ENCODE measurements around the gene RPL38. TPM values are rescaled to one million over a fixed set of nuclear protein-coding genes. Genes with fewer than 3 reads are reported as not detected.
"Not testable (repeated sequence)": the region's sequence is repeated elsewhere in the genome, so short reads cannot be mapped to it uniquely, and the experiment has no call there.

RPL38 gene
- total RNA-seq, 1 donor from 2014 or later, result 243 TPM

DNA sequence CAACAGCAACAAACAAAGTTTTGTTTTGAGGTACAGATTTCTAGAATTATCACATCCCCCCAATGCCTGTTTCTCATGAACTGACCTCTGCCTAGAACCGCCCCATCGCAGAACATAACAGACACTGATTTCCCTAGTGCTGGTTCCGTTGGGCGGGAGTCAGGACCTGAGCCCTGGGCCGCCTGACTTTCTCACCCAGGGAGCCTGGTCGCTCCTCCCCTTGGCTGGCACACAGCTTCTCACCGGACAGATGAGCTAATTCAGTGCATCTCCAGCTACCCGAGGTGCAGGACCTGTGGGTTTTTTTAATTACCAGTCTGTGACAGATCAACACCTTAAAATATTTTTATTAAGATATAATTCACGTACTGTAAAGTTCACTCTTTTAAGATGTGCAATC lies 20.1 kb upstream of the RPL38 start:
- Histone ChIP-seq H3K27ac (no peak overlapping the region), H3K36me3 (no peaks in the 10 kb centered on the region), H3K4me3 (no peak overlapping the region), H3K4me1 (no peaks in the 10 kb centered on the region), H3K27me3 (no peaks in the 10 kb centered on the region), H3K9me3 (no peaks in the 10 kb centered on the region)
- intact Hi-C loops (cut with DNase I), result no loop called here
- DNase-seq (ENCODE audit: low spot score in 2 of 2), result no peak
- TF ChIP-seq, protein P1, sequence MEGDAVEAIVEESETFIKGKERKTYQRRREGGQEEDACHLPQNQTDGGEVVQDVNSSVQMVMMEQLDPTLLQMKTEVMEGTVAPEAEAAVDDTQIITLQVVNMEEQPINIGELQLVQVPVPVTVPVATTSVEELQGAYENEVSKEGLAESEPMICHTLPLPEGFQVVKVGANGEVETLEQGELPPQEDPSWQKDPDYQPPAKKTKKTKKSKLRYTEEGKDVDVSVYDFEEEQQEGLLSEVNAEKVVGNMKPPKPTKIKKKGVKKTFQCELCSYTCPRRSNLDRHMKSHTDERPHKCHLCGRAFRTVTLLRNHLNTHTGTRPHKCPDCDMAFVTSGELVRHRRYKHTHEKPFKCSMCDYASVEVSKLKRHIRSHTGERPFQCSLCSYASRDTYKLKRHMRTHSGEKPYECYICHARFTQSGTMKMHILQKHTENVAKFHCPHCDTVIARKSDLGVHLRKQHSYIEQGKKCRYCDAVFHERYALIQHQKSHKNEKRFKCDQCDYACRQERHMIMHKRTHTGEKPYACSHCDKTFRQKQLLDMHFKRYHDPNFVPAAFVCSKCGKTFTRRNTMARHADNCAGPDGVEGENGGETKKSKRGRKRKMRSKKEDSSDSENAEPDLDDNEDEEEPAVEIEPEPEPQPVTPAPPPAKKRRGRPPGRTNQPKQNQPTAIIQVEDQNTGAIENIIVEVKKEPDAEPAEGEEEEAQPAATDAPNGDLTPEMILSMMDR (IDR thresholded peaks at IDR 0.05), result no peak

DNA sequence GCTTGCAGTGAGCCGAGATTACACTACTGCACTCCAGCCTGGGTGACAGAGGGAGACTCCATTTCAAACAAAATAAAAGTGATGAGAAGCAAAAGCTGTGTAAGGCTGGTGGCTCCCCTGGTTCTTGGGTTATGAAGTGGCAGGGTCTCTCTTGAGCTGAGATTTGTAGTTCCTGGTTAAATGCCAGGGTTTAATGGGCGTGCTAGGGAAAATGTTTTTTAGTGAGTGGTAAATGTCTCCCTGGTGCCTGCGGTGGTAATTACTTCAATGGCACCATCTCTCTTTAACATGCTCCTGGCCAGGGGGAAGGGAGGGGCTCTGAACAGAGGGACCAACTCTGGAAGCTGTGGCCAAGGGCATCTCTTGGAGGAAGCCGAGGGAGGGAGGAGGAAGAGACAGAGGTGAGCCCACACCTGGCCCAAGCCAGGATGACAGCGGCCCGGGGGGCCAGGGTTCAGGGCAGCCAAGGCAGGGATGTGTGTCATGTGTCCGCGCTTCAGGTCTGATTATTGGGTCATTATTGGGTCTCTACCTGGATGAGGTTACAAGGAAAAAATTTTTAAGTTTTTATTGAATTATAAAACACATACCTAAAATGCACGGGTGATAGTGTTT lies 17.8 kb upstream of the RPL38 start:
- no peaks in the 10 kb centered on the region for H3K36me3 ChIP-seq
- H3K27ac ChIP-seq, result no peak overlapping the region
- H3K27me3 ChIP-seq, result no peaks in the 10 kb centered on the region
- intact Hi-C loops (cut with DNase I), result no loop called here
- TF ChIP-seq, protein P1 (IDR thresholded peaks at IDR 0.05), result no peak
- H3K4me1 ChIP-seq, result no peaks in the 10 kb centered on the region
- no peaks in the 10 kb centered on the region for H3K9me3 ChIP-seq
- DNase-seq (ENCODE audit: low spot score in 2 of 2), result no peak
- no peak overlapping the region for H3K4me3 ChIP-seq

DNA sequence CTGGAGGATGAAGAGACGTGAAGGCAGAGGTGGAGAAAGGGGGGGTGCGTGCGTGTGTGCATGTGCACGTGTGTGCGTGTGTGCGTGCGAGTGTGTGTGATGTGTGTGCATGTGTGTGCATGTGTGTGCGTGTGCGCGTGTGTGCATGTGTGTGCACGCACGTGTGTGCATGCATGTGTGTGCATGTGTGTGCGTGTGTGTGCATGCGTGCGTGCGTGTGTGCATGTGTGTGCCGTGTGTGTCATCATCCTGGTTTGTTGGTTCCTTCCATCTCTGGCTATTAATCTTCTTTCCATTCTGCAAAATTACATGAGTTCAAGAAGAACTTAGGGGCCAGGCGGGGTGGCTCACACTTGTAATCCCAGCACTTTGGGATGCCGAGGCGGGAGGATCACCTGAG lies 17.0 kb upstream of the RPL38 start:
- H3K27me3 ChIP-seq, result no peaks in the 10 kb centered on the region
- no peaks in the 10 kb centered on the region for H3K36me3 ChIP-seq
- TF ChIP-seq, protein P1 (IDR thresholded peaks at IDR 0.05), result no peak
- intact Hi-C loops (cut with DNase I), result no loop called here
- no peaks in the 10 kb centered on the region for H3K4me1 ChIP-seq
- H3K27ac ChIP-seq, result no peak overlapping the region
- DNase-seq (ENCODE audit: low spot score in 2 of 2), result no peak
- H3K9me3 ChIP-seq, result no peaks in the 10 kb centered on the region
- no peak overlapping the region for H3K4me3 ChIP-seq

DNA sequence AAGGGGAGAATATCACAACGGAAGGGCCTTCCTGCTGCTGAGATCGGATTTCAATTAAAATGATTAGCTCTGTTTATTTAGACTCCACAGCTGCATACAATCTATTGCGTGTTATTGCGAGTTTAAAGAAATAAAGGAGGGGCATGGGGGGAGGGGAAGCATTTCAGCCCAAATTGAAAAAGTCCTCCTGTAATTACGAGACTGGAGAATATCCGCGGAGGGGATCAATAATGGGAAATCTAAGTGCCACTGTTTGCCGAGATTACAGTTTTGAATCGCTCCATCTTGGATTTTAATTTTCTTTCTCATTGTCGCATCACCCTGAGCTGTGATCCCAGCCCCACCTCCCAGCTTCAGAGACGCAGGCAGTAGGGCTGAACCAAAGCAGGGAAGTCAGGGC lies 15.7 kb upstream of the RPL38 start:
- Histone ChIP-seq H3K4me1 (no peaks in the 10 kb centered on the region), H3K27ac (no peak overlapping the region), H3K4me3 (no peak overlapping the region), H3K27me3 (no peaks in the 10 kb centered on the region), H3K9me3 (no peaks in the 10 kb centered on the region), H3K36me3 (no peaks in the 10 kb centered on the region)
- intact Hi-C loops (cut with DNase I), result no loop called here
- TF ChIP-seq, protein P1 (IDR thresholded peaks at IDR 0.05), result no peak
- no peak for DNase-seq (ENCODE audit: low spot score in 2 of 2)

DNA sequence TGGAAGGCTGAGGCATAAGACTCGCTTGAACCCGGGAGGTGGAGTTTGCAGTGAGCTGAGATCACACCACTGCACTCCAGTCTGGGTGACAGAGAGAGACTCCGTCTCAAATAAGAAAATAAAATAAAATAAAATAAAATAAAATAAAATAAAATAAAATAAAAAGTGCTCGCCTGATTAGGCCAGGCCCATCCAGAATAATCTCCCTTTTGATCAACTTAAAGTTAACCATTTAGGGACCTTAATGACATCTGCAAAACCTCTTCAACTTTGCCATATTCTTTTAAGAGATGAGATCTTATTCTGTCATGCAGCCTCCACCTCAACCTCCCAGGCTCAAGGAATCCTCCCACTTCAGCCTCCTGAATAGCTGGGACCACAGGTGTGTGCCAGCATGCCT lies 14.8 kb upstream of the RPL38 start:
- H3K4me3 ChIP-seq; intact Hi-C loops (cut with DNase I); H3K4me1 ChIP-seq; H3K36me3 ChIP-seq; H3K27me3 ChIP-seq; H3K27ac ChIP-seq; H3K9me3 ChIP-seq; DNase-seq (ENCODE audit: low spot score in 2 of 2): not testable (repeated sequence)

DNA sequence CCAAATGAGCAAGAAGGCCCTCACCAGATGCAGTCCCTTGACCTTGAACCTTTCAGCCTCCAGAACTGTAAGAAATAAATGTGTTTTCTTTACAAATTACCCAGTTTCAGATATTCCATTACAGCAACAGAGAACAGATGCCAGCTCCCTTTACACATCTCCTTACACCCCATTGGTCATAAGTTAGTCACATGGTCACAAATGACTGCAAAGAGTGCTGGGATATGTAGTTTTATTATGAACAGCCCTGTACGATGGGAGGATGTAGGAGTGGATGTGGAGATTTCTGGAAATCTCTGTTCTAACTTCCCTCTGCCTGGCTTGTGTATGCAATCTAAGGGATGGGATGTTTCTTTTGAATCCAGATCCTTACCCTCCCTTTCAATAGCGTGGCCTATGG lies 13.3 kb upstream of the RPL38 start:
- H3K4me1 ChIP-seq, result no peaks in the 10 kb centered on the region
- no peak overlapping the region for H3K4me3 ChIP-seq
- H3K27me3 ChIP-seq, result no peaks in the 10 kb centered on the region
- TF ChIP-seq, protein P1 (IDR thresholded peaks at IDR 0.05), result no peak
- H3K36me3 ChIP-seq, result no peaks in the 10 kb centered on the region
- no peak for DNase-seq (ENCODE audit: low spot score in 2 of 2)
- no peaks in the 10 kb centered on the region for H3K9me3 ChIP-seq
- no peak overlapping the region for H3K27ac ChIP-seq
- intact Hi-C loops (cut with DNase I), result no loop called here
